Hepatocyte (in vitro differentiated cells): Measurements from ENCODE around the gene ABCC11. TPM values are rescaled to one million over a fixed set of nuclear protein-coding genes. Genes with fewer than 3 reads are reported as not detected.
A peak's percentile ranks its signal among the peaks of the same experiment; 100 is the strongest.

Experiments
- DNase-seq: peaks from one replicate; pipeline ENCODE4 v3.0.0-alpha.2; 2016; ENCODE audit warnings: low spot score
- H2AFZ ChIP-seq: fragments of 200-600 bp; sonication (generic); 2 replicates; pipeline ENCODE4 v1.6.0; 2016; ENCODE audit warnings: antibody characterized with exemption, mild to moderate bottlenecking
- H3K27ac ChIP-seq: fragments of 200-600 bp; sonication (generic); 2 replicates; pipeline ENCODE4 v1.5.1; 2016; ENCODE audit warnings: mild to moderate bottlenecking
- H3K27me3 ChIP-seq: fragments of 200-600 bp; sonication (generic); 2 replicates; pipeline ENCODE4 v1.6.1; 2016
- H3K36me3 ChIP-seq: fragments of 200-600 bp; sonication (generic); replicated peaks from 2 replicates; pipeline ENCODE4 v1.5.1; 2016; ENCODE audit warnings: low read depth; ENCODE audit not compliant: insufficient read depth
- H3K4me1 ChIP-seq: fragments of 200-600 bp; sonication (generic); 2 replicates; pipeline ENCODE4 v1.5.1; 2016; ENCODE audit warnings: mild to moderate bottlenecking, moderate library complexity; ENCODE audit not compliant: insufficient read depth
- H3K4me2 ChIP-seq: fragments of 200-600 bp; sonication (generic); 2 replicates; pipeline ENCODE4 v1.6.0; 2016
- H3K4me3 ChIP-seq: fragments of 200-600 bp; sonication (generic); 2 replicates; pipeline ENCODE4 v1.5.1; 2016; ENCODE audit warnings: mild to moderate bottlenecking
- H3K79me2 ChIP-seq: fragments of 200-600 bp; sonication (generic); 2 replicates; pipeline ENCODE4 v1.6.0; 2017; ENCODE audit warnings: mild to moderate bottlenecking
- H3K9me2 ChIP-seq: fragments of 200-600 bp; sonication (generic); replicated peaks from 2 replicates; pipeline ENCODE4 v1.6.0; 2017; ENCODE audit warnings: mild to moderate bottlenecking; ENCODE audit not compliant: insufficient read depth
- H3K9me3 ChIP-seq: fragments of 200-600 bp; sonication (generic); 2 replicates; pipeline ENCODE4 v1.5.1; 2016; ENCODE audit warnings: low read depth, mild to moderate bottlenecking
- H4K20me1 ChIP-seq: fragments of 200-600 bp; sonication (generic); 2 replicates; pipeline ENCODE4 v1.6.0; 2016; ENCODE audit warnings: mild to moderate bottlenecking; ENCODE audit not compliant: insufficient read depth, poor library complexity, severe bottlenecking
- EZH2 ChIP-seq: fragments of 200-600 bp; sonication (generic); IDR thresholded peaks from 2 replicates; pipeline ENCODE4 v1.6.1; 2016; ENCODE audit warnings: antibody characterized with exemption, mild to moderate bottlenecking, borderline replicate concordance
- EZH2phosphoT487 ChIP-seq: fragments of 200-600 bp; sonication (generic); IDR thresholded peaks from one replicate; pipeline ENCODE4 v1.6.1; 2018; ENCODE audit warnings: antibody characterized with exemption, mild to moderate bottlenecking, low read depth, moderate library complexity; ENCODE audit not compliant: unreplicated experiment, severe bottlenecking
- WGBS: methylation state at CpG from one replicate; pipeline ENCODE4 v1.1.6; 2016; ENCODE audit warnings: low lambda C conversion rate; ENCODE audit errors: missing lambda C conversion rate; 5-methylcytosine and 5-hydroxymethylcytosine counted together
- polyA plus RNA-seq: library from polyadenylated mRNA; unstranded; fragments of >200 nt; fragmentation: Nextera tagmentation; extraction: Ambion mirVana; gene quantifications from 2 replicates; pipeline ENCODE4 v1.2.1, GENCODE V29; 2016
- total RNA-seq: library from RNA; depleted of rRNA; stranded (reverse); fragments of >200 nt; gene quantifications from 2 replicates; pipeline ENCODE4 v1.2.3, GENCODE V29; 2014
- TF ChIP-seq, protein P1 (sequence below): fragments of 200-600 bp; sonication (generic); IDR thresholded peaks from 2 replicates; pipeline ENCODE4 v1.5.1; 2016; ENCODE audit warnings: antibody characterized with exemption, mild to moderate bottlenecking; ENCODE audit not compliant: poor library complexity

Gene ABCC11
- total and polyA plus RNA-seq, 2 experiments from 2014 or later: 0.50 to 2.0 TPM

DNA sequence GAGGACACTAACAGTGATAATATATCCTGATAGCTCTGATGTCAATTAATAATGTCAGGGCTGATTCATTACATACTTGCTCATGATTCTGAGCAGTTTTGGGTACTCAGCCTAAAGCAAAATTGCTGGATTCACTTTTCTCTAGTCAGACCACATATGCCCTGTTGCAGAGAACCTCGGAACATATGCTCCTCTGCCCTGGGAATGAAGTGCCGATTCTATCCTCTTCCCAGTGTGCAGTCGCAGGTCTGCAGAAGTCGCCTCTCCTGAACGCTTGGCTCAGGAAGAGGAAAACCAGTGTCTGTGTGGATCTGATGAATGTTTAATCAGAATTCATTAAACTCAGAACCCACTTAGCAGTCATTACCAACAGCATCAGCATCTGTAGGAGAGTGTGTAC is 126.1 kb downstream of the ABCC11 start:
- H3K4me2 ChIP-seq: no peak overlapping the region
- WGBS: 91% methylated on average over 5 of the region's 5 CpGs
- H3K27ac ChIP-seq: no peak overlapping the region
- DNase-seq: no peak
- H3K79me2 ChIP-seq: no peaks in the 10 kb centered on the region
- TF ChIP-seq, protein P1, sequence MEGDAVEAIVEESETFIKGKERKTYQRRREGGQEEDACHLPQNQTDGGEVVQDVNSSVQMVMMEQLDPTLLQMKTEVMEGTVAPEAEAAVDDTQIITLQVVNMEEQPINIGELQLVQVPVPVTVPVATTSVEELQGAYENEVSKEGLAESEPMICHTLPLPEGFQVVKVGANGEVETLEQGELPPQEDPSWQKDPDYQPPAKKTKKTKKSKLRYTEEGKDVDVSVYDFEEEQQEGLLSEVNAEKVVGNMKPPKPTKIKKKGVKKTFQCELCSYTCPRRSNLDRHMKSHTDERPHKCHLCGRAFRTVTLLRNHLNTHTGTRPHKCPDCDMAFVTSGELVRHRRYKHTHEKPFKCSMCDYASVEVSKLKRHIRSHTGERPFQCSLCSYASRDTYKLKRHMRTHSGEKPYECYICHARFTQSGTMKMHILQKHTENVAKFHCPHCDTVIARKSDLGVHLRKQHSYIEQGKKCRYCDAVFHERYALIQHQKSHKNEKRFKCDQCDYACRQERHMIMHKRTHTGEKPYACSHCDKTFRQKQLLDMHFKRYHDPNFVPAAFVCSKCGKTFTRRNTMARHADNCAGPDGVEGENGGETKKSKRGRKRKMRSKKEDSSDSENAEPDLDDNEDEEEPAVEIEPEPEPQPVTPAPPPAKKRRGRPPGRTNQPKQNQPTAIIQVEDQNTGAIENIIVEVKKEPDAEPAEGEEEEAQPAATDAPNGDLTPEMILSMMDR: no peak
- TF ChIP-seq EZH2phosphoT487 (no peak), EZH2 (no peak)
- no peak overlapping the region for H3K4me3 ChIP-seq
- no peaks in the 10 kb centered on the region for H3K4me1 ChIP-seq
- no peaks in the 10 kb centered on the region for H3K9me3 ChIP-seq
- no peaks in the 10 kb centered on the region for H3K36me3 ChIP-seq
- H2AFZ ChIP-seq: no peak overlapping the region
- no peaks in the 10 kb centered on the region for H3K9me2 ChIP-seq
- H4K20me1 ChIP-seq: no peaks in the 10 kb centered on the region
- H3K27me3 ChIP-seq: no peaks in the 10 kb centered on the region

DNA sequence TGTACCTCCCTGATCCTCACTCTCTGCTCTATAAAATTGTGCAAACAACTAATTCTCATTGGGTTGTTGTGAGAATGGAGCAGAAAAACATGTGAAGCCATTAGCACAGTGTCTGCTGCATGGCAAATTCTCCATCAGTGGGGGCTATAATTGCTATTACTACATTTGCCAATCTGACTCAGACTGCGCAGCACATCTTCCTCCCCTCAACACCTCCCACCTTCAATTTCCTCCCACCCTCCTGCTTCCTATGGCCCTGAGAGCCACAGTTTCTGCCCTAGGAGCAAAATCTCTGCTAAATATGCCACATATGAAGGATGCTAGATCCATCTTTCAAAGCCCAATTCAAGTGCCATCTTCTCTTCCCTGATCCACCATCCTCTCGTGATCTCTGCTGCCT is 128.5 kb downstream of the ABCC11 start:
- no peaks in the 10 kb centered on the region for H4K20me1 ChIP-seq
- no peaks in the 10 kb centered on the region for H3K9me2 ChIP-seq
- no peaks in the 10 kb centered on the region for H3K4me1 ChIP-seq
- no peak overlapping the region for H3K4me3 ChIP-seq
- H3K79me2 ChIP-seq: no peaks in the 10 kb centered on the region
- H3K27ac ChIP-seq: no peak overlapping the region
- no peak overlapping the region for H3K4me2 ChIP-seq
- no peaks in the 10 kb centered on the region for H3K27me3 ChIP-seq
- WGBS: 96% methylated on average over 2 of the region's 2 CpGs
- no peaks in the 10 kb centered on the region for H3K36me3 ChIP-seq
- no peak overlapping the region for H2AFZ ChIP-seq
- H3K9me3 ChIP-seq: no peaks in the 10 kb centered on the region
- TF ChIP-seq EZH2phosphoT487 (no peak), EZH2 (no peak)
- TF ChIP-seq, protein P1: no peak
- DNase-seq: no peak

DNA sequence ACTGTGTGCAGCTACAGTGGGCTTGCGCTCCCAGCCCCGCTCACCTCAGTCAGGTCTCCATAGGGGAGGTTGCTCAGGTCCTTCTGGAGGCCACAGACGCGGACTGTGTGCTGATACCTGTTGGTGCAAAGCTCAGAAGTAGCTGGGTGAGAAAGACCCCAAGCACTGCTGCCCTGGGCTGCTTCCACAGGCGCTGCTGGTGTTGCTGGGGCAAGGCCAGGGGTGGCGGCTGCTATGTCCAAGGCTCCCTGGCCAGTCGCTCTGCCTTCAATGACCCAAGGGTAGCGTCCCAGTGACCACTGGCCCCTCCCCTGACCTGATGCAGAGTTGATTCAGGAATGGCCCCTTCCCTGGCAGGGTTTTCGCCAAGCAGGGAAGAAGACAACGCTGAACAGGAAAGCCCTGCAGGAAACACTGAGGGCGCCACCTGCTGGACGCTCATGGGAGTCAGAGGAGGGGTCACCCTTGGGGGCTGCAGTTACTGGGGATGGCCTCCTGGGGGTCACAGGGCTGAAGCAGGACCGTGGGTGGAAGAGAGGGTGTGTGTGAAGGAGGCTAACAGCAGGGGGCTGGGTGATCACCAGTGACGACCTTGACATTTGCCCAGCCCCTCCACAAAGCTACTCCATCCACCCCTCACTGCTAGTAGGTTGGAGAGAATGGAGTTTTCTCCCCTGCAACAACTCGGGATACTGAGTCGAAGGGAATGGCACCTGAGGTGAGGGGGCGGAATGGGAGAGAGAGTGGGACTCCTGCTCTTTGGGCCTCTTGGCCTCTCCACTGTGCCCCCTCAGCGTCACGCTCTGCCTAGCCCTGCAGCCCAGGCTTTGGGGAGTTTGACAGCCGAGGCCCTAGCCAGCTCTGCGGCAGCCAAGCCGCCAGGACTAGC is 129.9 kb downstream of the ABCC11 start:
- H3K27me3 ChIP-seq: no peaks in the 10 kb centered on the region
- 67% methylated on average over 22 of the region's 22 CpGs for WGBS
- H3K9me2 ChIP-seq: no peaks in the 10 kb centered on the region
- H4K20me1 ChIP-seq: no peaks in the 10 kb centered on the region
- H3K36me3 ChIP-seq: no peaks in the 10 kb centered on the region
- no peak overlapping the region for H3K27ac ChIP-seq
- H3K9me3 ChIP-seq: no peaks in the 10 kb centered on the region
- no peak overlapping the region for H3K4me2 ChIP-seq
- H3K4me1 ChIP-seq: no peaks in the 10 kb centered on the region
- DNase-seq: peak; percentile 64
- TF ChIP-seq EZH2phosphoT487 (no peak), EZH2 (no peak)
- TF ChIP-seq, protein P1: peak; percentile 68
- H3K4me3 ChIP-seq: no peak overlapping the region
- no peaks in the 10 kb centered on the region for H3K79me2 ChIP-seq
- H2AFZ ChIP-seq: no peak overlapping the region

Other genes starting within 250 kb of the ABCC11 start
- not detected in 2 replicates for gene ABCC12, start 91.5 kb downstream of the ABCC11 start, total RNA-seq
- gene ABCC12, start 91.5 kb downstream of the ABCC11 start, polyA plus RNA-seq: not detected in 2 replicates
- 56.8 and 67.6 TPM in 2 replicates for gene LONP2, start 3.2 kb downstream of the ABCC11 start, total RNA-seq
- 30.1 and 34.9 TPM in 2 replicates for gene LONP2, start 3.2 kb downstream of the ABCC11 start, polyA plus RNA-seq
- 40.3 and 45.5 TPM in 2 replicates for gene SIAH1, start 137.9 kb upstream of the ABCC11 start, total RNA-seq
- 38.8 and 39.2 TPM in 2 replicates for gene SIAH1, start 137.9 kb upstream of the ABCC11 start, polyA plus RNA-seq